KBM-7 (cell line): ENCODE measurements around the gene PPP4R1.

Experiments used
- DNase-seq: peaks from one replicate; pipeline ENCODE4 v3.0.0-alpha.2; 2015
- in situ Hi-C: fragments of 300-500 bp; cut with MboI; formaldehyde crosslinking; loops from 2 replicates; pipeline ENCODE4 v1.14.3; 2020; ENCODE audit warnings: low sequenced_read_pairs, low pct_unique_long_range_greater_than_20kb, mixed read lengths

PPP4R1 gene

DNA sequence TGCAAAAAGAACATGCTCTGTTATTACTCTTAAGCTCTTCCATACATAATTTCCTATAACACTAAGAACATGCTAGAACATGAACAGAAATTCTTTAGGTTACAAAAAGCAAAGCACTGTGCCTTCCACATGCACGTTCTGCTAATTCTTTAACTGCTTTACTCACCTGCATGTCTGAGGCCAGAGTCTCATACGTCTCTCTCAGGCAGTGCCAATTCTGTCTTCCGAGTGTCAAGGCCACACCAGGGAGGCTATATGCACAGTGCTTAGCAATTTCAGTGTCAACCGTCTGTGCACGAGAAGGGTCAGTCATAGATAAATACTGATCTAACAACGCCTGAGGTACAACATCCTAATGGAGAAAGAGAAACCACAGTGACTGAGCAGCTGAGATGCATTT lies 55.1 kb downstream of the PPP4R1 start:
- DNase-seq, result no peak
- in situ Hi-C loops, result no loop called here

DNA sequence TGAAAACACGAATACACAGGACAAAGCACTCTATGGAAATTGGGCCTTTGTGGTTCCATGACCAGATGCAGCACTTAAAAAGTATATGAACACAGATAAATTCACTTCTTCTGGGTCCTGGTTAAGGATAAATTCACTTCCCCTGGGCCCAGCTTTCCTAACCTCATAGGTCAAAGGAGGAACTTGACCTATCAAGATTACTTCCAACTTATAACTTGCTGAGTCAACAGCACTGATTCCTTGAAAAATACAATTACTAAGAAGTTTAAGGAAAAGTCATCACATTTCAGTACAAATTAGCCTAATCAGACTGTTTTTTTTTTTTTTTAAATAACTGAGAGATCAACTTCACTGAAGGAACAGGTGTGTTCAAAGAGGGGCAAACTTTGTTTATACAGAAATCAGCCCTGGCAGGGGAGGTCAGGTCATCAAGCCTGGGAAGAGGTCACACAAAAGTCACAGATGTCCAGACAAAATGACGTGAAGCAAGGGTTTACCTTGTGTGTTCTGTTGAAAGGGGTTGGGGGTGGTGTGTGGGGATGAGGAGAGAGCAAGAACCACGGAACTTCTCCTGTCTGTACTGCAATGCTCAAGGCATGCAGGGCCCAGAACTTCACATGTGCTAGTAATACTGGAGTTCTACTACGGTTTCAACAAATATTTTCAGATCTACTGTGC lies 55.8 kb downstream of the PPP4R1 start:
- DNase-seq, result no peak
- in situ Hi-C loops, result no loop called here

DNA sequence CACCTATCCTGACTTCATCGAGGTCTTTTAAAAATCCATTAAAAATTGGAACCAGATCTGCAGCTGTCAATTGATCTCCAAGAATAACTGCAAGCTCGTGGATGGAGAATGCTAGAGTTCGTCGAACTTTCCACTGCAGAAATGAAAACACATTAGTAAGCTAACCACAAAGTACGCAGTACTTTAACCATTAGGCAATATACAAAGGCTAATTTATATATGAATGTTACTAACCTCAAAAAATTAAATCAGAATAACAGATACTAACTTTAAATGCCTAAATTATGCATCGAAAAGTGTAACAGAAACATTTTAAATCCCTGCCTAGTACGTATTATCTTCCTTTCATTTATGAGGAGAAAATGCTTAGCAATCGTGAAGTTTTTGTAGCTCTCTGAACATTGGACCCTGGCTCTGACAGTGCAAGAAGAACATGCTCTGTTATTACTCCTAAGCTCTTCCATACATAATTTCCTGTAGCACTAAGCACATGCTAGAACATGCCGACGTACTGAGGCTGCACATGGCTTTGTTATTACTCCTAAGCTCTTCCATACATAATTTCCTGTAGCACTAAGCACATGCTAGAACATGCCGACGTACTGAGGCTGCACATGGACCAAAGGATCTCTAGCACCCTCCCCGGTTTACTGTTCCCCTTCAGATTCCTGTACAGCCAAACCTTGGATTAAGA lies 57.0 kb downstream of the PPP4R1 start:
- in situ Hi-C loops, result no loop called here
- DNase-seq, result no peak

DNA sequence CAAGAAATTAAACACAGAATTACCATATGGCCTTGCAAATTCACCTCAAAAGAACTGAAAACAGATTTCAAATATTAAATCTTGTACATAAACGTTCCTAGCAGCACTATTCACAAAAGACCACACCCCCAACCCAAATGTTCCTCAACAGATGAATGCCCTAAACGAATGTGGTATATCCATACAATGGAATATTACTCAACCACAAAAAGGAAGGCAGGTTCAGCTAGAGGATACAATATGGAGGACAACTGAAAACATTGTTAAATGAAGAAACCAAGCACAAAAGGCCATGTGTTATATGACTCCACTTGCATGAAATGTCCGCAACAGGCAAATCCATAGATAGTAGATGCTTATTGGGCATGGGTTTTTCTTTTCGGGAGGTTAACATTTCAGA lies 61.7 kb downstream of the PPP4R1 start:
- in situ Hi-C loops, result no loop called here
- no peak for DNase-seq

DNA sequence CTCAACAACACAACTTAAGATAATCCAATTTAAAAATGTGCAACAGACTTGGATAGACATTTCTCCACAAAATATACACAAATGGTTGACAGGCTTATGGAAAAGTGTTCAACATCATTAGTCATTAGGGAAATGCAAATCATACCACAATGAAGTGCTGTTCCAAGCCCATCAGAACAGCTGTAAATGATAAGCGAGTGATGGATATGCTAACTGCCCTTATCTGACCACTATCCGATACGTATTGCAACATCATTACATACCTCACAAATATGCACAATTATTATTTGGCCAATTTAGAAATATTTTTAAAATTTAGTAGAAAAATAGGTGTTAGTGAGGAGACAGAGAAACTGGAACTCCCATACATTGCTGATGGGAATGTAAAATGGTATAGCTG lies 62.2 kb downstream of the PPP4R1 start:
- no peak for DNase-seq
- in situ Hi-C loops, result no loop called here

DNA sequence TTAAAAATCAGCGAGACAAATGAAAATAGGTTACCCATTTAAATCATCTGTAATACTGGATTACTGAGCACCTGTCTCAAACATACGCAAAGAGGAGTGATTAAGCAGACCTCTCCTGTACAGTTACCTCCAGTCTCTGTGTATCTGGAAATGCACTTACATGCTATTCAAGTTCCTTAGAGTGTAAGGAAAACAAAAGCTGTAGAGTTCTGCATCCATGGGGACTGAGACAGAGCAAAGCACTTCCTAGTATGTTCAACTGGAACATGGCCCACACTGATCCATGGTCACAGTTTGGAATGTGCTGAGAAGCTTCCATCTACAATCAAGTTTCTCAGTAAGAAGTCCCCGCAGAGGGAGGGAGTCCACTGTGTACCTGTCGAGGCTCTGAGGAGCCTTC lies 63.9 kb downstream of the PPP4R1 start:
- no peak for DNase-seq
- in situ Hi-C loops, result no loop called here

DNA sequence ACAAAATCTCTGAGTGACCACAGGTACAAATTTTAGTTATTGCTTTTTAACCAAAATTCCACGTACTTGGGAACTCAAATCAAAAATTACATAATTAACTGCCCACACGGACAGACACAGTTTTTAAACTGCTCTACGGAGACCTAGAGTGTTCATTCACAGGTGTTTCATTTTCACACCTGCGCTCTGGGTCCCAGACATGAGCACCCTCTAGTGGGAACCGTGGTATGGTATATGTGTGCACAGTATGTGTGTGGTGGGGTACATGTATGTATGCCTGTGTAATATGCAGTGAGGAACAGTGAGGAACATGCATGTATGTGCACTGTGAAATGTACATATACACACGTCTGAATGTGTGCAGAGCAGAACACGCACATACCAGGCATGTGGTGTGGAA lies 65.0 kb downstream of the PPP4R1 start:
- in situ Hi-C loops, result no loop called here

DNA sequence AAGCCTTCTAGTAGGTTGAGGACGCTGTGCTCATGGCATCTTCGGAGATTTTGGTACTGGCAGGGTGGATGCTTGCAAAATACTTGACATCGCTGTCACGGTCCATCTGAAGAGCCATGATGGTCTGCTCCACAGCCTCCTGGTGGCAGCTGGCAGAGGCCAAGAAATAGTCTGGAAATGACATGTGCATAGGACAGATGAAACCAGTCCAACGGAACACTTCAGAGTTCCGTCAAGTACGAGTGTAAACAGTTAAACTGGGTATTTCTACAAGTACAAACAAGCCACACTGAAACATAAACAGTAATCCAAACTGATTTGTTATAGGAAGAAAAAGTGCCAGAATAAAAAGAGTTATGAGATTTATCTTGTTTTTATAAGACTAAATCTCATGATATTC lies 66.6 kb downstream of the PPP4R1 start:
- DNase-seq, result no peak
- in situ Hi-C loops, result no loop called here

More for the DNA sequence above, 65.0 kb downstream of the PPP4R1 start:
- no peak for DNase-seq

DNA sequence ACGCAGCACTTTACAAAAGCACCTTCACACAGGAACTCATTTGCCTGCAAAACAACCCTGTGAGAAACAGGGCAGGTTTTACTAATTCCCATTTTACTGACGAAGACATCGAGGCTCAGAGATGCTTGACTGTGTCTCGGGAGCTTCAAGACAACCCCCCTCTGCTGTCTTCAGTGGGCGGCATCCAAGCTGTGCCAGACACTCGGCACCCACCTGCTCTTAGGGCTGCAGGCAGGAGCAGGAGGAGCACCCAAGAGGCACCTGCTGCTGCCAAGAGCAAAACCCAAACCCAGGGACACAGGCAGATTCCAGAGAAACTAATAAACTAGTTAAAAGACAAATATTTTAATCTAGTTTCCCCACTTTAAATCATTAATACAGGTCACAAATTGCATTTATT lies 67.9 kb downstream of the PPP4R1 start:
- in situ Hi-C loops, result no loop called here
- DNase-seq, result no peak

DNA sequence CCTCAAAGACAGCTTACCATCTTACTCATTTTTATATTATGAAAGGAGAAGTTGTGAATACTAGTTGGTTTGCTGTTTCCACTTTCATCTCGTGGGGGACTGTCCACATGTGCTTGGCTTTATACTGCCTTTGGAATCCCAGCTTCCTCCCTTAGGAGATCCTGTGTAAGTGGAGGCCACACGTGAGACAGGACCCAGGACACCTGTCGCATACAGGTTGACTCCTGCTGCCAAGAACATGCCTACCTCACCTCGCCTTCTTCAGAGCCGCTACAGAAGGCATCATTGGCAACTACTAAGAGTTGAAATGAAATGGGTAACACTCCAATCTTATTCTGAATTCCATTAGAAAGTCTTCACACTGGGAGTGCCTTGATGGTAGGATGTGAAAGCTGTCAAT lies 69.3 kb downstream of the PPP4R1 start:
- no peak for DNase-seq
- in situ Hi-C loops, result no loop called here

DNA sequence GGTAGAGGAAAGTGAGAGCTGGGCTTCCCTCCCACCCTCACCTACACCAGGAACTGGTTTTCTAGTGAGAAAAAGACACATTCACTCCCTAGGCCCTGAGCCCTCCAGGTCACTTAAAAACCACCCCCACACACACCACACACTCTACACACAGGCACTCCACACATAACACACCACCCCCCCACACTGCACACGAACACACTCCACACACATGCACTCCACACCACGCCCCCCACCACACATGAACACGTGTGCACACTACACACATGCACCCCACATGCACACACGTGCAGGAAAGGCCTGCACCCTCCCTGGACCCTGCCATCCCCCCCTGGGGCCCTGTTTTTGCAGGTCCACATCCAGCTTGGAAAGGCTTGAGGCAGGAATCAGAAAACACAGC lies 71.4 kb downstream of the PPP4R1 start:
- no peak for DNase-seq
- in situ Hi-C loops, result no loop called here

DNA sequence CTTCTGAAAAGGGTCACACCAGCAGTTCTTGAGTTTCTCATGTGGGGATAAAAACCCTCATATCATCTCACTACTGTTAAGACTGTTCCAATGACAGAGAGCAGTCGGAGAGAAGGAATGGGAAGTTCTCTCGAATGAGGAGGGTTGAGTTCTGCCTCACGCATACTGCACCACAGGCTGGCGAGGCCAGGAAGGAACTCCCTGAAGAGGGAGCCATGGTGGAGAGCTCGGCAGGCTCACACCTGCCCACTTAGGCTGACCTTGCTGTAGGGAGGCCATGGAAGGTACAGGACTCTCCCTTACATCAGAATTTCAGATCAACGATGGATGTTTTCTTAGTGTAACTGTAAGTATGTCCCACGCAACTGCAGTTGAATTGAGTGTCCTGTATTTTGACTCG lies 74.4 kb downstream of the PPP4R1 start:
- DNase-seq, result no peak
- in situ Hi-C loops, result no loop called here

DNA sequence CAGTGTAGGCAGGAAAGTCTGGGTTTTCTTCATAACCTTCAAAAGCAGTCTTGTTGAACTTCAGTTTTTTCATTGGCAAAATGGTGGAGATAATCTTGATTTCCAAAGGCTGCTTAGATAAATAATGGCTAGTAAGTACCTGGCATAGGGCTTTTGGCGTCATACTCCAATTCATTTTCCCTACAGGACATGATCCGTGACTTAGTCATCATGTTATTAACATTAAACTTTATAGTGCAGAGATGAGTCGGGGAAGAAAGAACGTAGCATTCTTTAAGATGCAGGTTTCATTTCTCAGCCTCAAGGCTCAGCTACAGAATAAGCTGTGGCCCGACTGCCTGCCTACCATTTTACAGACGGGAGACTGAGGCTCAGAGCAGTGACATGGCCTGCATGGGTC lies 75.1 kb downstream of the PPP4R1 start:
- in situ Hi-C loops, result no loop called here
- no peak for DNase-seq

DNA sequence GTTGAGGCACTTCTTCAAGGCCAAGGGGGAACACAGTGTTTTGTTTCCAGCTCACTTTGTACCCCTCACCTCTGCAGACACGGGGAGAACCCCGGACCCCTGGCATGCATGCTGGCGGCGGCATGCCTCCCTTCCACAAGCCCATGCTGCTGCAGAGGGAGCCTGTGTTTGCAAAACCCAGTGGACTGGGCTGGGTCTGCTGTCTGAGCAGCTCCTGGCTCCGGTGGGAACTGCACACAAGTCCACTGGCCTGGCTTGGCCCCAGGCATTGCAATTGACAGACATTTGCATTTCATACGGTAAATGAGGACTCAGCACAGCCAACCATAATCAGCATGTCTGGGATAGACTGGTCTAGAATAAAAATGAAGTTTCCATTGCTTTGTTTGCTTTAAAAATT lies 76.7 kb downstream of the PPP4R1 start:
- no peak for DNase-seq
- in situ Hi-C loops, result no loop called here

DNA sequence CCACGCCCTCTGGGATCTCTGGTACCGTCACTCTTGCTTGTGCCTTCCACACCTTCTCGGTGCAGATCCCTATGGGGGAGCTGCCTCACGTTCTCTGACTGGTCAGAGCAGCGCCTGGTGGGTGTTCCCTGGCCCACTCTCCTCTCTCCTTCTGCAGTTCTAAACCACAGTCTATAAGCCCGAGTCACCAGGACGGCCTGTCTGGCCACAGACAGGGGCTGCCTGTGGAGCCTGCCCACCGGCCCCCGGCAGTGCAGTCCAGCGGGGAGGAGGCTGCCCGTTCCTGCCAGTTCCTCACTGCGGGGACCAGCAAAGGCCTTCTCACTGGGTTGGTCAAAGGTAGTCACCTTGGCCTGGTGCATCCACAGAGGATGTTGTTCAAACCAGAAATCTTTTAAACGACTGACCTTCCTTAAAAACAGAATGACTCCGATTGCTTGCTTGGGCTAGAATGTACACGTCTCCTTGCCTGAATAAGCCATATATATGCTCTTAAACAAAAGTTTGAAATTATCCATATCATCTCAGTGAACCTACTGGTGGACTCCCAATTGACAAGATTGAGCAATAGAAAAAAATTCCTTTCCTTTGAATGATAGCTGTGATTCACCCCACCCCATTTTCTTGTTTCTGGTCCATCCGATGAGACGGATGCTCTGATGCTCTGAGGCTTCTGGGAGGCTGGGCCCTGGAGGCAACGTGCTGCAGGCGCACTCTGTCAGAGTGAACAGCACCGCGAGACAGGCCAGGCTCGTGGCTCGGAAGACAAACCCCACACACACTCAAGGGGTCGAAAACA lies 77.8 kb downstream of the PPP4R1 start:
- DNase-seq, result no peak
- in situ Hi-C loops, result no loop called here

DNA sequence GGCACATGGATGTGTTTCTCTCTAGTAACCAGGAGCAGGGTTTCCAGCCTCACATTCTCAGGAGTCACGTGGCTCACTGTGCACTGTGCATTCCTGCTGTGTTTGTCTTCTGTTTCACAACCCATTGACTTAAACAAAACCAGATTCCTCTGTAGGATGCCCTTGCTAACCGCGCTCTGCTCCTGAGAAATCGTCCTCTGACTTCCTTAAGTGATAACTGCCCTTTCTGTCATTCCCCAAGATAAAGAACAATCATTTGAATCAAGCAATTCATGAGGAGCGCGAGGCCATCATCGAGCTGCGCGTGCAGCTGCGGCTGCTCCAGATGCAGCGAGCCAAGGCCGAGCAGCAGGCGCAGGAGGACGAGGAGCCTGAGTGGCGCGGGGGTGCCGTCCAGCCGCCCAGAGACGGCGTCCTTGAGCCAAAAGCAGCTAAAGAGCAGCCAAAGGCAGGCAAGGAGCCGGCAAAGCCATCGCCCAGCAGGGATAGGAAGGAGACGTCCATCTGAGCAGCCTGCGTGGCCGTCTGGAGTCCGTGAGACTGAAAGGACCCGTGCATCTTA lies 78.8 kb downstream of the PPP4R1 start:
- in situ Hi-C loops, result no loop called here
- DNase-seq, result no peak

DNA sequence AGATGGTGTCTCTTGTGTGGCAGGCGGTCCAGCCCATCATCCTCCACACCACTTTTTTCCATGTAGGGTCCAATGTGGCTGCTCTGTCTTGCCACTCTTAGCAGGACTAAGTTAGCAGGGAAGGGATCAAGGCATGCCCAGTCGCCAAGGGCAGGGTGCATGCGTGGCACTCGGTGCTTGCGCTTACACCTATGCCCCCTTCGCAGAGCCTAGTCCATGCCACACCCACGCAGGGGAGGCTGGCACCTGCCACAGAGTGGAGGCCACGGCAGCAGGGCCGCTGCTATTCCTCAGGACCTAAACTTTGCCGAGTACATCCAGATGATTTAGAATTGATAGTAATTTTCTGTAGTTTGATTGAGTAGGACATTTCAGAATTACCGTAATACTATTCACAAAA lies 79.5 kb downstream of the PPP4R1 start:
- DNase-seq, result no peak
- in situ Hi-C loops, result no loop called here

DNA sequence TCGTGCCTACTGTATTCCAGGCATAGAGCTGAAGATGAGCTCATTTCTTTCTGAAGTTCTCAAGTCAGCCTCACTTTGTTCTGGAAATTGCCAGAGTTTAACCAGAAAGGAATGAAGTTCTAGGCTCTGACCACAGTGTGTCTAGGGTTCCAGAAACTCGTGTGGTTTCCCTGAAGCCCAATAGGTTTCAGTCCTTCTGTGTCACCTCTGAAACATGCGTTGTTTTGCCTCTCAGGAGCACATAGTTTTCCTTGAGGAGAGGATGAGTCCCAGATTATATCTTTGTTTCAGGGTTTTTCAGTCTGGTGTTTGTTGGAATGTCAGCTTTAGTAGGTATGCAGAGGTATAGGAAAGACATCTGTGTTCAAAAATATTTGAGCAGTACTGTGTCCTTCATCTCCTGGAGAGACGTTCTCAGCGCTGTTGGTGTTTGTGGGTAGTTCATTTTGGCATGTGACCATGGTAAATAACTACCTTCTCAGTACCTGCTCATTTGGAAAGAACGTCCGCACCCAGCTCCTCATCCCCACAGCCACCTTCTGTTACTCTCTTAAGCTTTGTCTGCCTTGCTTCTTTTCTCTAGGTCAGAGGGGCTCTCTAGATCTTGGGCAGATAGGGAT lies 82.5 kb downstream of the PPP4R1 start:
- in situ Hi-C loops, result no loop called here
- DNase-seq, result no peak

DNA sequence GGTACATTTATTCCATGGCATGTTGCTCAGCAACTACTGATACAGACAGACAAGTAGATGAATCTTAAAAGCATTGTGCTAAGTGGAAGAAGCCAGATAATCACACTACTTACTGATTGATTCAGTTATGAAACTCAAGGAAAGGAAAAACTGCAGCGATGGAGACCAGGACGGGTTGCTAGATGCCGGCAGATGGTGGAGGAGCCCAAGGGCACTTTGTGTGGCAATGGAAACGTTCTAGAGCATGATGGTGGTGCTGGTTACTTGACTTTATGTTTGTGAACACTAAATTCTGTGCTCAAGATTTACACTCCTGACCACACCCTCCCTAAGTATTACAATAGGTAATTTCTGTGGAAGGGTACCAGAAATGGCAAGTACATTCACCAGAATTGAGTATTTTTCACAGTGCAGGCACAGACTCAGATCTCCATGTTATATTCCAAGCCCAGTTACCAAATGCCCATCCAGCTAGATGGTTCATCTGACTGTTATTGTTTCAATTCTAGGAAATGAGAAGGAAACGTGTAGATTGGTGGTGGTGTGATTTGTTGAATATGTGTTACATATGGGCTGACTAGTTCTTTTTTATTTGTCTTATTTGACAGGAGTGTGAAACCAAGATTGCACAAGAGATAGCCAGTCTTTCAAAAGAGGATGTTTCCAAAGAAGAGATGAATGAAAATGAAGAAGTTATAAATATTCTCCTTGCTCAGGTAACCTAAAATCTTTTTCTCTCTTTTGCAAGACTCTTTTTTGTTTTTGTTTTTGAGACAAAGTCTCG lies 83.9 kb downstream of the PPP4R1 start:
- peak; percentile 42 for DNase-seq
- in situ Hi-C loops, result no loop called here
